ENCODE data around the gene TRIO.

DNA sequence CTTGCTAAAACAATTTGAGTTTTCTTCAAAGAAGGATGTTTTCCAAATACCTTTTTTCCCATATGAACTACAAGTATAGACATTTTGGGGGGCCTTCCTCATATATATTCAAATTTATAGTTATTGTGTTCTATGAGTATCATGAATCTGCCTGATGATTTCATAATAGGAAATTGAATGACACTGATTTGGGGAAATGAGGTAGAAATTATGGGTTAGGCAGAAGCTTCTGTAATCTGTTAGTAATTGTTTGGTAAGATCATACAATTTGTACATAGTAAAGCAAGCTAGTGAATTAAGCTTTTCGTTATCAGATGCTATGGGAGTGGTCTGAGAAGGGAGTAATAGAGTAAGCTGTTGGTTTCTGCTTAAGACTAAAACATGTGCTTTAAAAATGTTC is 98.0 kb downstream of the TRIO start:
- TF ChIP-seq MAX (IDR thresholded peaks at IDR 0.05) (no peak), CTCF (IDR thresholded peaks at IDR 0.05 in 2 of 3, conservative IDR thresholded peaks at IDR 0.05 in 1 of 3; ENCODE audit: borderline replicate concordance in 1 of 3, insufficient read depth in 1 of 3, low read depth in 2 of 3, low read length in 2 of 3) (no peak), POLR2A (IDR thresholded peaks at IDR 0.05; ENCODE audit: borderline replicate concordance, extremely low read depth, insufficient read depth, insufficient read length) (no peak)

Measured in HCT116 (cell line).